GM18858 (cell line): ENCODE results near the gene CPLX1.

Experiments used
- ATAC-seq: cut with Tn5 transposase; IDR thresholded peaks from one replicate; pipeline ENCODE4 v1.9.1; 2021; ENCODE audit not compliant: unreplicated experiment

The CPLX1 gene

DNA sequence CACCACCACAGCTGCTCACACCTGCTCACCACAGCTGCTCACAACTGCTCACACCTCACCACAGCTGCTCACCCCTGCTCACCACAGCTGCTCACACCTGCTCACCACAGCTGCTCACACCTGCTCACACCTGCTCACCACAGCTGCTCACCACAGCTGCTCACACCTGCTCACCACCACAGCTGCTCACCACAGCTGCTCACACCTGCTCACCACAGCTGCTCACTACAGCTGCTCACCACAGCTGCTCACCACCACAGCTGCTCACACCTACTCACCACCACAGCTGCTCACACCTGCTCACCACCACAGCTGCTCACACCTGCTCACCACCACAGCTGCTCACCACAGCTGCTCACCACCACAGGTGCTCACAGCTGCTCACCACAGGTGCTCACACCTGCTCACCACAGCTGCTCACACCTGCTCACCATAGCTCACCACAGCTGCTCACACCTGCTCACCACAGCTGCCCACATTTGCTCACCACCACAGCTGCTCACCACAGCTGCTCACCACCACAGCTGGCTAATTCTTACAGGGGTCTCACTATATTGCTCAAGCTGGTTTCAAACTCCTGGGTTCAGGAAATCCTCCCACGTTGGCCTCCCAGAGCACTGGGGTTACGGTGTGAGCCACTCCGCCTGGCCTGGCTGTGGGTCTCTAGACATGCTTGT lies 30.4 kb upstream of the CPLX1 start:
- ATAC-seq, result no peak

DNA sequence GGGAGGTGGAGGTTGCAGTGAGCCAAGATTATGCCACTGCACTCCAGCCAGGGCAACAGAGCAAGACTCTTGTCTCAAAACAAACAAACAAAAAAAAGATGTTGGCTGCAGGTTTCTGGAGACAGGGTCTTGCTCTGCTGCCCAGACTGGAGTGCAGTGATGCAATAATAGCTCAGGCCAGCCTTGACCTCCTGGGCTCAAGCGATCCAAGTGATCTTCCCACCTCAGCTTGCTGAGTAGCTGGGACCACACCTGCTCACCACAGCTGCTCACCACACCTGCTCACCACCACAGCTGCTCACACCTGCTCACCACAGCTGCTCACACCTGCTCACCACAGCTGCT lies 29.9 kb upstream of the CPLX1 start:
- ATAC-seq, result no peak

DNA sequence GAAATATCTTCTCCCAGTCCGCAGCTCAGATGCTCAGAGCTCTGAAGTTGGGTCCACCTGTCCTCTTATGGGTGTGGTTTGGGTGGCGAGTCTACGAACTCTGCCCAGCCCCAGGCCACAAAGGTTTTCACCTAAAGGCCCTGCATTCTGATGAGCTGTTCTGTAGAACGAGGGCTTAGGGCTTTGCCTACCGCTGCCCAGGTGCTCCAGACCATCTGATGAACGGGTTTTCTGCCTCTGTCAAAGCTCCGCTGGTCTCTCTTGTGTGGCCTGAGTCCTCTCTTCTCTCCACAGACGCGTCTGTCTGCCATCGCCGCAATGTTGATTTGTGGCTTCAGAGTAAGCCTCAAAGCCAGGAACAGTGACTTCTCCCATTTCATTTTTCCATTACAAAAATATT lies 28.4 kb upstream of the CPLX1 start:
- ATAC-seq, result no peak

DNA sequence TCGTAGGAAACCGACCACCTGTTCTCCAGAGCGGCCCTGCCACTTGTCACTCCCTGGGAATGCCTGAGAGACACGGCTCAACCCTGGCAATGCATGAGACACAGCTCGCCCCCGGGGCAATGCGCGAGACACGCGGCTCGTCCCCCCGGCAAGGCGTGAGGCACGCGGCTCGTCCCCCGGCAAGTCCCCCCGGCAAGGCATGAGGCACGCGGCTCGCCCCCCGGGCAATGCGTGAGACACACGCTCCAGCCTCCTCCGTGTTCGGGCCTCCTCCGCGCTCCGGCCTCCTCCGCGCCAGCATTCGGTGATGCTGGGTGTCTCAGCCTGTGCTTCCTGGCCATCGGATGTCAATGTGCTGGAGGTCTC lies 27.5 kb upstream of the CPLX1 start:
- no peak for ATAC-seq

DNA sequence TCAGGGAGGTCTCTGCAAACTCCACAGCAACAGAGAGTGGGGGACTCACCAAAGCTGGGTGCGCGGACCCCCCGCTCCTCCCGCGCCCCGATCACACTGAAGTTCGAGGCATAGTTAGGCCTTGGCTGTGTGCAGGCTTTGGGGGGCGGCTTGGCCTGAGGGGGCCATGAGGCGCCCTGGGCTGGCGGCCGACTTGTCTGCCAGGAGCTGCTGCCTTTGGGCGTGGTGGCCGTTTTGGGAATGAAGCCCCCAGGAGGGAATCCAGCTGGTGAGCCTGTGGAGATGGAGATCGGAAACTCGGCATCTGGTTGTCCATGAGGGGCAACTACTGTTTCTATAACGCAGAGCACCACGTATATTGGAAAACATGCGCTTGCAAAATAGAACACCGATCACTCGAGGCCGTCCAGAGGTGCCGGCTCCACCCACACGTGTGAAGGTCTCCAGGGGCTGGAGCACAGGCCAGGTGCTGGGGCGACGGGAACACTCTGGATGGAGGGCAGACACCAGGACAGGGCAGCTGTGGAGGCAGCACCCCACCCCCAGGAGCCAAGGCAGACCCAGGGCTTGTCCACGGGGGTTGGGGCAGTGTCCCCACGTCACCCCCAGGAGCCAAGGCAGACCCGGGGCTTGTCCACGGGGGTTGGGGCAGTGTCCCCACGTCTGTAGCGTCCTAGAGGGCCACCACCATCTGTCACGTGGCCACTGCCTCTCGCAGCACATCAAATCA lies 25.9 kb upstream of the CPLX1 start:
- ATAC-seq, result no peak

DNA sequence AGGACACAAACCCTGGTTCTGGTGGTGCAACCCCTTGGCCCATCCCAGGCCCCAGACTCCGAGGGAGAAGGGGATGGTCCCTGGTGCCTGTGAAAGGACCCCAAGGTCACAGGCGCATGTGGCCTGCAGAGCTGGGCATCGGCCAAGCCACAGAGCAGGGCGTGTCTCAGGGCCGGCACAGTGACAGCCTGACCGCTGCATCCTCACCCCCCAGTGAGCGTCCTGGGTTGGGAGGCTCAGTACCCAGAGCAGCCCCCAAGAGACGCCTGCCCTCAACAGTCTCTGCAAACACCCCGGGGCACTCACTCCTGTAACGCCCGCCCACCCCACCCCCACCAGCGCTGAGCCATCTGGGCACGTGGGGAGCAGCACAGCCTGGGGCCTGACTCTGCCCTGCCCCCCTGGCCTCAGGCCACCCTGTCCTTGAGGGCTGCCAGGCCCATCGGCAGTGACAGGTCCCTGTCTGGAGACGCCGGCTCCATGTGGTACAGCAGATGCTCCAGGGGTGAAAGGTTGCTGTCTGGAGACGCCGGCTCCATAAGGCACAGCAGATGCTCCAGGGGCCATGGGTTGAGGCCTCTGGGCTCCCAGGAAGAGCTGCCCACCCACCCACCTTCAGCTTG lies 24.5 kb upstream of the CPLX1 start:
- ATAC-seq, result no peak

DNA sequence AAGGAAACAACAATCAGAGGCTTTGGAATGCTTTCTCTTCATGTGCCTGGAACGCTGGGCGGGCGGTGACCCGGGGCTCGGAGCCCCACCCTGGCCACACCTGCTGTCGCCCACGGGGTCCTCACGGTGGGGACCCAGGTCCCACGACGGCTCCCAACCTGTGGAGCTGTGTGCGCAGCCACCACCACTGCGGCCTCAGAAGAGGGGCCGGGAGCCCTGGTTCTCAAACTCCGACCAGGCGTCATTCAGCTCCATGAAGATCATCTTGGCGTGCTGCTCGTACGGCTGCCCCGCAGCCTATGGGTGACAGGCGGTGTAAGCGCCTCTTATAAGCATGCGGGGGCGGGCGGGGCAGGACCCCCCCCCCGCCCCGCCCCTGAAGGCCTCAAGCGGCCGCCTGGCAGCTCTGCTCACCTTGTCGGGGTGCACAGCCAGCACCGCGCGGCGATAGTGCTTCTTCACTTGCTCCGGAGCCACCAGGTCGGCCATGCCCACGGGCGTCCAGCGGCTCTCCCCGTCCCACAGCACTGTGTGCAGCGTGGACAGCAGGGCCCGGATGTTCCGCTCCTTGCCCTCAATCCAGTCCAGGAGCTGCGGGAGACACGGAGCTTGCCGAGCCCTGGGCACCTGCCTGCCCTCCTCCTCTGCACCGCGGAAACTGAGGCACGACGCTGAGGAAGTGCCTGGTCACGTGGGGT lies 23.7 kb upstream of the CPLX1 start:
- ATAC-seq, result no peak

DNA sequence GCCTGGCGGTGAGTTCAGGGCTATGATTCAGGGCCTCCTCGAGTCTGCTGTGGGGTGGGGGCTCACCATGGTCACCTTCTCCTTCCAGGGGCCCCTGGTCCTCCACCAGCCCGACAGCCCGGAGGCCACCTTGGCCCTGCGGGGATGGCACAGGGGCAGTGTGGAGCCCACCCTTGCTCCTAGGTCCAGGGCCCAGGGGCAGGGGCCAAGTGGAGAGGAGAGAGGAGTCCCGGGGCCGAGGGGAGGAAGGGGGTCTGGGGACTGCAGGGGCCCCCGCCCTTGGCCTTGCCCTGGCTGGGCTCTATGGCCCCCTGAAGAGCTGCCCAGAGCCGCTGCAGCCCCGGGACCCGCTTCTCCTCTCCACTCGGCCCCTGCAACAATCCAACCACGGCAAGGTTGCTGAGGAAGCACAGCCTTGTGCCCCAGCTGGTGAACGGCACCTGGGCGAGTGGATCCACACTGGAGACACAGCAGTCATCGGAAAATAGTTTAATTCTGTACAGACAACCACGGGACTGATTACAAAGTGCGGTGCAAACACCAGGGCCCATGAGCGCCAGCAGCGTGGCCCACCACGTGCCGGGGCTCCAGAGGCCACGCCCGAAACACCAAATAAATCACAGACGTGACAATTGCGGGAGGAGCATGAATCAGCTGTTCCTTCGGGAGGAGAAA lies 23.0 kb upstream of the CPLX1 start:
- no peak for ATAC-seq

DNA sequence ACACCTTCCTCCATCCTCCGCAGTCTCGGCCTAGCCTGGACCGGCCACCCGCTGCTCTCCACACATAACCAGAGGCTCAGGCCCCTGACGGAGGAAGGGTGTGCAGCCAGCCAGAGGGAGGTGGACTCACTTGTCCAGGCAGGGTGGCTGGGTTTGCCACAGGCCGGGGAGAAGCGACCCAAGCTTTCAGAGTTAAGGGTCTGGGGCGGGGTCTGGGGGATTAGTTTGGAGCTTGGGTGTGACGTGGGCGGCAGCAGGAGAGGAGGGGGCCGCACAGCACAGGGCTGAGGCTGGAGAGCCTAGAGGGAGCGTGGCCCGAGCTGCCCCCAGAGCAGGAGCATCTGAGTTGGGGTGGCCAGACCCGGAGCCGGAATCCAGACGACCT lies 22.4 kb upstream of the CPLX1 start:
- no peak for ATAC-seq

DNA sequence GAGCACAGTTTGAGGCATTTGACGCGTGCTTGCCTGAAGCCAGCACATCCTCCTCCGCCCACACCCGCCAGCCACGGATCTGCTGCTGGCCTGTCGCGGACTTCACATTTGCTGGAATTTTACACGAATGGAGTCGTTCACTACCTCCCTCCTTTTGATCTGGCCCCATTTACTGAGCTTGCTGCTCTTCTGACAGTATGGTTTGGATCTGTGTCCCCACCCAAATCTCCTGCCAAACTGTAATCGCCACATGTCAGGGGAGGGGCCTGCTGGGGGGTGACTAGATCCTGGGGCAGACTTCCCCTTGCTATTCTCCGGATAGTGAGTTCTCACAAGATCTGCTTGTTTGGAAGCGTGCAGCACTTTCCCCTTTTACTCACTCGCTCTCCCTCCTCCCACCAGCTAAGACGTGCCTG lies 19.9 kb upstream of the CPLX1 start:
- no peak for ATAC-seq

DNA sequence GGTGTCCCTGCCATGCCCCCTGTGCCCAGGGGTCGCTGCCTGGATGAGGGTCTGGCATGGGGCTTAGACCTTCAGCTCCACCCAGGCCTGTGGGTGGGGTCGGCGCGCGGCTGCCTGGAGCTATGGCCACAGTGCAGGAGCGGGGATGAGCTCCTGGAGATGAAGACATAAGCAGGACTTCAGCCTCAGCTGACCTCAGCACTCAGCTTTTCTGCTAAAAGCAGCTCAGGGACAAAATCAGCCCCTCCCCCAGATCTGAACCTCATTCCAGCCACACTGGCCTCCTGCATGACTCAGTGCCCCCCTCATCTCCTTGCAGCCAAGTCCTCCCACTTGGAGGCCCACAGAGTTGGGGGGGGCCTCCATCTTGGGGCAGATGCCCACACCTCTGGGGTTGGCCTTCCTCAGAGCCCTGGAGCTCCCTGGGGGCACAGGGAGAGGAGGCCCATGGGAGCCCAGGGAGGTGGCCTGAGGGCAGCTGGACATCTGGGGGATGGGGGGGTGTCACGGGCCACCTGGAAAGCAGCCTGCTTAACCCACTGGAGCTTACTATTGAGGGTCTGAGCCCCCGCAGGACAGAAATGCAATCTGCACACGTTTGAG lies 19.4 kb upstream of the CPLX1 start:
- no peak for ATAC-seq

DNA sequence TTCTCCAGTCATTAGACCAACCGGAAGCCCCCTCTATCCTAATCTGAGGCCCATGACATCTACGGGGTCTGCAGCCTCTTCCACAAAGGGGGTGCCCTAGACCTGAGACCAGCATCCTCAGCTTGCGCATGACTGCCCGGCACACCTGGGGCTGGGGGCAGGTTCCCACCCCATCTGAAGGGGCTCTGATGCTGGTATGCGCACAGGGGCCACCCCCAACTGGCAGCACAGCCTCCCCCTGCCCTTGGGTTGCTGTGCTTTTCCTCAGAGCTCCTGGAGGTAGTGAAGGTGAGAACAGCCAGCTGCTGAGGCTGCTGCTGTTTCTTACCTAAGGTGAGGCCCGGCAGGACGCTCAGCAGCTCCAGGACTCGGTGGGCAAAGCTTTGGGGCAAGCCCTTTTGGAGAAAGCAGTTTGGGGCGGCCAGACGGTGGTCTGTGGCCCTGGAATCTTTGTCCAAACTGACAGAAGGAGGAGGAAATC lies 18.9 kb upstream of the CPLX1 start:
- ATAC-seq, result no peak

DNA sequence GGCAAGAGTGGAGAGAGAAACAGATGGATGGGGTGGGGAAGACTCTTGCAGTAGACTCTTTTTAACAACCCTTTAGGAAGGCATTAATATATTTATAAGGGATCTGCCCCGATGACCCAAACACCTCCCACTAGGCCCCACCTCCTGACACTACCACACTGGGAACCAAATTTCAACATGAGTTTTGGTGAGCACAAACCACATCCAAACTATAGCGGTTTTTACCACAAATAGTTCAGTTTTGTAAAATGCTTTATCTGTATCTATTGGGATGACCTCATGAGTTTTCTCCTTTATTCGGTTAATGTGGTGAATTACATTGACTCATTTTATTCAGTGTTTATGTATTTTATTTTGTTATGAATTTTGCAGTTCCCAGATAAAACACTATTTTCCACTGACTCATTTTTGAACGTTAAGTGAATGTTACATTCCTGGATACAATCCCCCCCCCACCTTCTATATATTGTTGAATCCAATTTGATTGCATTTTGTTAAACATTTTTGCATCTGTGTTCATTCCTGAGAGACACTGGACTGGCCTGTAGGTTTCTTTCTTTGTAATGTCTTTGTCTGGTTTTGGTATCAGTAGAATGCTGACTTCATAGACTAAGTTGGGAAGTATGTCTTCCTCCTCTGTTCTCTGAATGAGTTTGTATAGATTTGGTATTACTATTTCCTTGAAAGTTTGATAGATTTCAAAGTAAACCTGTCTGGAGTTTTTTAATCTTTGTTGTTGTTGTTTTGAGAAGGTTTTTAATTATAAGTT lies 13.9 kb upstream of the CPLX1 start:
- ATAC-seq, result no peak

DNA sequence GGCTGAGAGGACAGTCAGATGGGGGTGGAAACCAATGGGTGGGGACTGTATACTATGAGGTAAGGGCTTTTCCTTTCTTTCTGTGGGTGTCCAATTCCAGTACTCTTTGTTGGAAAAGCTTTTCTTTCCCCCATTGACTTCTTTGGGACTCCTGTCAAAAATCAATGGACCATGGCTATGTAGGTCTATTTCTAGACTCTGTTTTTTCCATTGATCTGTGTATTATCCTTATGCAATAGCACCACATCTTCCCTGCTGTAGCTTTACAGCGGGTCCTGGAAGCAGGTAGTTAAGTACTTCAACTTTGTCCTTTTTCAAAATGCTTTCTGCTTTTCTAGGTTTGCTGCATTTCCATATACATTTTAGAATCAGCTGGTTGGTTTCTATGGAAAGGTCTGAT lies 11.8 kb upstream of the CPLX1 start:
- no peak for ATAC-seq

DNA sequence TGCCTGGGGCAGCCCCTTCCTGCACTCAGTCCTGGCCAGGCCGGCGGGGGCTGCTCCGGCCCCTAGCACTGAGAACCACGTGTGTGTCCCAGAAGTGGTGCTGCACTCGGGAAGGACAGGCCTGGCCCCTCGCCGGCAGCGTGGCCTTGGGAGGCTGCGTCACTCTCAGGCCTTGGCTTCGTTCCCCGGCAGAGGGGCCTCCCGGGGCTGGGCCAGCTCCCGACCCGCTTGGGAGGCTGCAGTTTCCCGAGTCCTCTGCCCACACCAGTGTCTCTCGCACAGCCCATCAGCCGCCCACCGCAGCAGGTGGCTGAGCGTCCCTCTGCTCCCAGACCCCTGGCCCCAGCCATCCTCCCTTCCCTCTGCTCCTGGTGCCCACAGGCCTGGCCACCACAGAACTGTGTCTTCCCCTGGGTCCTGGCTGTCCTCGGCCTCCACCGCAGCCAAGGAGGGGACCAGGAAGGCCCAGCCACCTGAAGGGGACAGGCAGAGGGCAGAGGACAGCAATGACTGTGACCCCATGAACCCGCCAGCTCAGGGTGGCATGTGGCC lies 10.9 kb upstream of the CPLX1 start:
- no peak for ATAC-seq

DNA sequence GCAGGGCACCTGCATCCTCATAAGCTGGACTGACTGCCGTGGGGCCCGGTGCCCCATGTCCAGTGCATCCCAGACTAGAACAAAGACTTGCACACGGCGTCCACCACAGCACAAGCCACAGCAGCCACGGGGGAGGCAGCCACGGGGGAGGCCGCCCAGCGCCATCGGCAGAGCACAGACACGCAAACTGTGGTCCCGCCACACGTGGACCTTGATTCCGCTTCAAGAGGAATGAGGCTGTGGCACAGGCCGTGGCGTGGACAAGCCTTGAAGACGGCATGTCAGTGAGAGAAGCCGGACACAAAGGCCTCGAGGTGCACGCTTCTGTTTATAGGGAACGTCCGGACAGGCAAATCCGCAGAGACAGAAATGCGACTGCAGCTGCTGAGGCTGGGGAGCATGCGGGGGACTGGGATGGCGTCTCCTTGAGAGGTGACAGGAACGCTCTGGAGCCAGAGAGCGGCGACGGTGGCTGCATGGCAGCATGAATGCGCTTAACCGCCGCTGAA lies 10.1 kb upstream of the CPLX1 start:
- no peak for ATAC-seq

DNA sequence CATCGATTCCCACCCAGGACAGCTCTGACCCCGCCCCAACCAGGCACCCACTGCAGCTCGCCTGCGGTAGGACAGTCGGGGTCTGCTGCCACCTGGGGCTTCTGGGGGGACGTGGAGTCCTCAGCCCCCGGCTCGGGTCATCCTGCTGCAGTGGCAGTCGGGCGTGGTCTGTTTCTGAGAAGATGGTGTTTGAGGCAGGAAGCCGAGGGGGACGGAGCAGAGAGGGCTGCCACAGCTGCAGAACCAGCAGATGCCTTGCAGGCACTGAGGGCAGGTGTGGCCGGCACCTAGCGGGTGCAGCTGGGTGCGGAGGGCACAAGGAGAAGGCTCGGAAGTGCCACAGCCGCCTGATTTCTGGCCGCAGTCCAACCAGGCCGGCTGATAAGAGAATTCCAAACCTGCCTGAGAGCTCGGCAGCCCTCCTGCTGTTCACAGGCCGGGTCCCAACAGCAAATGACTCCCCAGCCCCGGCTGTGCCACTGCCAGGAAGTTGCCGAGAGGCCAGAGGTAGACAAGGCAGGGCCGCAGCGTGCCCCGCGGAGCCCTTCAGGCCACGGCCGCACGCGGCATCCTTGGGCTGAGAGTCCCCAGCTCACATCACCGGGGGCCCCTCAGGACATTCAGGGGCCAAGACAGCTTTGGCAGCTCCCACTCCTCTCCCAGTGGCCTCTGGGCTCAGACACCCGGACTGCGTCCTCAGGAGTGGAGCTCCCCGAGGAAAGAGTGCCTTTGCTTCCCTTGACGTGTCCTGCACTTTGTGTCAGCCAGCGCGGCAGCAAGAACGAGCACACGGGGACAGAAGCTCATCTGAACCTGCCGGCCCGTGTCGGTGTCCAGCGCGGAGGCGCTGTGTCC lies 9.4 kb upstream of the CPLX1 start:
- no peak for ATAC-seq

DNA sequence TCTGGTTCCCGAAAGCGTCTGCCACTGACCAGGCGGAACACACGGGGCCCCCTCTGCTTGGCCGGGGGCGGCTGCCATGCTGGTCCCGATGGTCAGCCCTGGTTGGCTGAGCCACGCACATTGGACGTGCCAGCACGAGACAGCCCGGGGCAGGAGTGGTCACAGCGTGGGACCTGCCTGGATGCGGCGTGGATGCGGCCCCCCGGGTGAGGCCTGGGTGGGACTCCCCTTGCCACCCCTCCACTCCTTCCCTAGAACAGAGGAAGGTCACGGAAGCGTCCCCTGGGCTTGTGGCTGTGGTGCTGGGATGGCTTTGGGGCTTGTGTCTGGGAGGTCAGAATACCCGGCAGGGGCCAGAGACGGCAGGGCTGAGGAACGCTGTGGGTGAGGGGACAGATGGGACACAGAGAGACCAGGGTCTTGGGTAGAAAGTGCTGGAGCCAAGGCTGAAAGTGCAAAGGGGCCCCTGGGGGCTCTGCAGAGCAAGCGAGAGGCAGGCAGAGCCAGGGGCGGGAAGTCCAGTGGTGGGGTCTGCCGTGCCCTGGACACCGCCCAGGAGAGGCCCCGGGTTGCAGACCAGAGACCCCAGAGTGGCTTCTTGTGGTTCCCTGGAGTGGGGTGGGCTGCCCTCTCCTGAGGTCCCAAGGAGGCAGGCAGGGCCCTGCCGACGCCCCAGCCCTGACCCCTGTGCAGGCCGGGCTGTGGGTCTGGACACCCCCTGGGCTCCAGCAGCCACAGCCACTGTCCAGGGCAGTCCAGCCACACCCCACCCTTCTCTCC lies 8.6 kb upstream of the CPLX1 start:
- ATAC-seq, result no peak
